ENCODE results near the gene ANKRA2. TPM values are rescaled to one million over a fixed set of nuclear protein-coding genes. Genes with fewer than 3 reads are reported as not detected.
A peak's percentile ranks its signal among the peaks of the same experiment; 100 is the strongest.

Gene ANKRA2
- total and polyA plus RNA-seq, 2 donors = 25.5 to 59.2 TPM

- H3K27me3 ChIP-seq (ENCODE audit: control insufficient read depth in 2 of 2, insufficient read depth in 1 of 2, low read length in 1 of 2) = no peaks in the 10 kb centered on the region
- H3K27ac ChIP-seq (ENCODE audit: low read depth in 1 of 2, low read length in 1 of 2) = no peak overlapping the region
- H3K36me3 ChIP-seq (ENCODE audit: control insufficient read depth in 2 of 2, insufficient read depth in 2 of 2, low read length in 1 of 2) = no peaks in the 10 kb centered on the region
- DNase-seq (ENCODE audit: low read depth in 6 of 9, low spot score in 9 of 9) = no peak
- WGBS = 95% methylated on average over 3 of the region's 3 CpGs
- no peaks in the 10 kb centered on the region for H3K4me1 ChIP-seq (ENCODE audit: control insufficient read depth in 2 of 2, insufficient read depth in 2 of 2, low read length in 2 of 2)
- H3K9me3 ChIP-seq (ENCODE audit: control insufficient read depth in 2 of 2, insufficient read depth in 1 of 2, low read length in 1 of 2) = no peaks in the 10 kb centered on the region
- no peak overlapping the region for H3K4me3 ChIP-seq (ENCODE audit: low read length in 2 of 2)
Observed at GRCh38 chr5:73599380-73599779, 33.9 kb upstream of the ANKRA2 start.

- Histone ChIP-seq H3K27ac (ENCODE audit: low read depth in 1 of 2, low read length in 1 of 2) (no peak overlapping the region), H3K4me1 (ENCODE audit: control insufficient read depth in 2 of 2, insufficient read depth in 2 of 2, low read length in 2 of 2) (no peaks in the 10 kb centered on the region), H3K36me3 (ENCODE audit: control insufficient read depth in 2 of 2, insufficient read depth in 2 of 2, low read length in 1 of 2) (no peaks in the 10 kb centered on the region), H3K27me3 (ENCODE audit: control insufficient read depth in 2 of 2, insufficient read depth in 1 of 2, low read length in 1 of 2) (no peaks in the 10 kb centered on the region), H3K9me3 (ENCODE audit: control insufficient read depth in 2 of 2, insufficient read depth in 1 of 2, low read length in 1 of 2) (no peaks in the 10 kb centered on the region), H3K4me3 (ENCODE audit: low read length in 2 of 2) (no peak overlapping the region)
- DNase-seq (ENCODE audit: low read depth in 6 of 9, low spot score in 9 of 9) = peak in 2 of 9 donors; percentile 7 to 19
Observed at GRCh38 chr5:73596705-73597328, 31.4 kb upstream of the ANKRA2 start.

GRCh38 chr5:73592551-73592950 lies 27.1 kb upstream of the ANKRA2 start:
- DNase-seq (ENCODE audit: low read depth in 6 of 9, low spot score in 9 of 9) = no peak
- Histone ChIP-seq H3K27ac (ENCODE audit: low read depth in 1 of 2, low read length in 1 of 2) (no peak overlapping the region), H3K36me3 (ENCODE audit: control insufficient read depth in 2 of 2, insufficient read depth in 2 of 2, low read length in 1 of 2) (no peaks in the 10 kb centered on the region), H3K4me1 (ENCODE audit: control insufficient read depth in 2 of 2, insufficient read depth in 2 of 2, low read length in 2 of 2) (no peaks in the 10 kb centered on the region), H3K9me3 (ENCODE audit: control insufficient read depth in 2 of 2, insufficient read depth in 1 of 2, low read length in 1 of 2) (no peaks in the 10 kb centered on the region), H3K4me3 (ENCODE audit: low read length in 2 of 2) (no peak overlapping the region), H3K27me3 (ENCODE audit: control insufficient read depth in 2 of 2, insufficient read depth in 1 of 2, low read length in 1 of 2) (no peaks in the 10 kb centered on the region)
- WGBS = 94% methylated on average over 1 of the region's 1 CpG

GRCh38 chr5:73591698-73592501 lies 26.5 kb upstream of the ANKRA2 start:
- H3K4me3 ChIP-seq (ENCODE audit: low read length in 2 of 2) = no peak overlapping the region
- H3K9me3 ChIP-seq (ENCODE audit: control insufficient read depth in 2 of 2, insufficient read depth in 1 of 2, low read length in 1 of 2) = no peaks in the 10 kb centered on the region
- no peaks in the 10 kb centered on the region for H3K27me3 ChIP-seq (ENCODE audit: control insufficient read depth in 2 of 2, insufficient read depth in 1 of 2, low read length in 1 of 2)
- H3K36me3 ChIP-seq (ENCODE audit: control insufficient read depth in 2 of 2, insufficient read depth in 2 of 2, low read length in 1 of 2) = no peaks in the 10 kb centered on the region
- 73% methylated on average over 4 of the region's 4 CpGs for WGBS
- no peak overlapping the region for H3K27ac ChIP-seq (ENCODE audit: low read depth in 1 of 2, low read length in 1 of 2)
- no peak for DNase-seq (ENCODE audit: low read depth in 6 of 9, low spot score in 9 of 9)
- H3K4me1 ChIP-seq (ENCODE audit: control insufficient read depth in 2 of 2, insufficient read depth in 2 of 2, low read length in 2 of 2) = no peaks in the 10 kb centered on the region

GRCh38 chr5:73591102-73591695 lies 25.8 kb upstream of the ANKRA2 start:
- no peak overlapping the region for H3K27ac ChIP-seq (ENCODE audit: low read depth in 1 of 2, low read length in 1 of 2)
- H3K36me3 ChIP-seq (ENCODE audit: control insufficient read depth in 2 of 2, insufficient read depth in 2 of 2, low read length in 1 of 2) = no peaks in the 10 kb centered on the region
- H3K27me3 ChIP-seq (ENCODE audit: control insufficient read depth in 2 of 2, insufficient read depth in 1 of 2, low read length in 1 of 2) = no peaks in the 10 kb centered on the region
- peak; percentile 21 to 82 (median 61) for DNase-seq (ENCODE audit: low read depth in 6 of 9, low spot score in 9 of 9)
- H3K4me3 ChIP-seq (ENCODE audit: low read length in 2 of 2) = no peak overlapping the region
- H3K9me3 ChIP-seq (ENCODE audit: control insufficient read depth in 2 of 2, insufficient read depth in 1 of 2, low read length in 1 of 2) = no peaks in the 10 kb centered on the region
- no peaks in the 10 kb centered on the region for H3K4me1 ChIP-seq (ENCODE audit: control insufficient read depth in 2 of 2, insufficient read depth in 2 of 2, low read length in 2 of 2)
- 70% methylated on average over 4 of the region's 4 CpGs for WGBS

- Histone ChIP-seq H3K4me1 (ENCODE audit: control insufficient read depth in 2 of 2, insufficient read depth in 2 of 2, low read length in 2 of 2) (no peaks in the 10 kb centered on the region), H3K9me3 (ENCODE audit: control insufficient read depth in 2 of 2, insufficient read depth in 1 of 2, low read length in 1 of 2) (no peaks in the 10 kb centered on the region), H3K27me3 (ENCODE audit: control insufficient read depth in 2 of 2, insufficient read depth in 1 of 2, low read length in 1 of 2) (no peaks in the 10 kb centered on the region), H3K27ac (ENCODE audit: low read depth in 1 of 2, low read length in 1 of 2) (no peak overlapping the region), H3K36me3 (ENCODE audit: control insufficient read depth in 2 of 2, insufficient read depth in 2 of 2, low read length in 1 of 2) (no peaks in the 10 kb centered on the region), H3K4me3 (ENCODE audit: low read length in 2 of 2) (no peak overlapping the region)
- WGBS = 77% methylated on average over 1 of the region's 1 CpG
- DNase-seq (ENCODE audit: low read depth in 6 of 9, low spot score in 9 of 9) = no peak
Observed at GRCh38 chr5:73587923-73588322, 22.5 kb upstream of the ANKRA2 start.

GRCh38 chr5:73582285-73583145 lies 17.1 kb upstream of the ANKRA2 start:
- WGBS = 83% methylated on average over 3 of the region's 3 CpGs
- peaks cover 3 to 26% of the 10 kb centered on the region in 2 donors for H3K36me3 ChIP-seq (ENCODE audit: control insufficient read depth in 2 of 2, insufficient read depth in 2 of 2, low read length in 1 of 2)
- H3K27me3 ChIP-seq (ENCODE audit: control insufficient read depth in 2 of 2, insufficient read depth in 1 of 2, low read length in 1 of 2) = no peaks in the 10 kb centered on the region
- H3K9me3 ChIP-seq (ENCODE audit: control insufficient read depth in 2 of 2, insufficient read depth in 1 of 2, low read length in 1 of 2) = no peaks in the 10 kb centered on the region
- H3K27ac ChIP-seq (ENCODE audit: low read depth in 1 of 2, low read length in 1 of 2) = no peak overlapping the region
- no peak for DNase-seq (ENCODE audit: low read depth in 6 of 9, low spot score in 9 of 9)
- no peak overlapping the region for H3K4me3 ChIP-seq (ENCODE audit: low read length in 2 of 2)
- no peaks in the 10 kb centered on the region for H3K4me1 ChIP-seq (ENCODE audit: control insufficient read depth in 2 of 2, insufficient read depth in 2 of 2, low read length in 2 of 2)

GRCh38 chr5:73565969-73566547 lies 619 bp upstream of the ANKRA2 start:
- H3K4me1 ChIP-seq (ENCODE audit: control insufficient read depth in 2 of 2, insufficient read depth in 2 of 2, low read length in 2 of 2) = peaks cover 9 to 10% of the 10 kb centered on the region in 2 donors
- no peaks in the 10 kb centered on the region for H3K27me3 ChIP-seq (ENCODE audit: control insufficient read depth in 2 of 2, insufficient read depth in 1 of 2, low read length in 1 of 2)
- 7% methylated on average over 8 of the region's 8 CpGs for WGBS
- peak overlapping the region; percentile 81 to 93 for H3K27ac ChIP-seq (ENCODE audit: low read depth in 1 of 2, low read length in 1 of 2)
- H3K4me3 ChIP-seq (ENCODE audit: low read length in 2 of 2) = peak overlapping the region; percentile 69 to 88
- H3K9me3 ChIP-seq (ENCODE audit: control insufficient read depth in 2 of 2, insufficient read depth in 1 of 2, low read length in 1 of 2) = no peaks in the 10 kb centered on the region
- DNase-seq (ENCODE audit: low read depth in 6 of 9, low spot score in 9 of 9) = no peak
- H3K36me3 ChIP-seq (ENCODE audit: control insufficient read depth in 2 of 2, insufficient read depth in 2 of 2, low read length in 1 of 2) = peaks cover 9 to 12% of the 10 kb centered on the region in 2 donors
